GM15510 (cell line): ENCODE measurements around the gene ARHGAP33.

Experiments used
- POLR2A ChIP-seq: IDR thresholded peaks from 3 replicates; pipeline ENCODE4 v1.6.1; 2011; ENCODE audit warnings: borderline replicate concordance; ENCODE audit not compliant: insufficient read length; ENCODE audit errors: extremely low read depth

The ARHGAP33 gene

GRCh38 chr19:35757231-35757748 lies 18.1 kb upstream of the ARHGAP33 start:
- TF ChIP-seq POLR2A, result no peak

DNA sequence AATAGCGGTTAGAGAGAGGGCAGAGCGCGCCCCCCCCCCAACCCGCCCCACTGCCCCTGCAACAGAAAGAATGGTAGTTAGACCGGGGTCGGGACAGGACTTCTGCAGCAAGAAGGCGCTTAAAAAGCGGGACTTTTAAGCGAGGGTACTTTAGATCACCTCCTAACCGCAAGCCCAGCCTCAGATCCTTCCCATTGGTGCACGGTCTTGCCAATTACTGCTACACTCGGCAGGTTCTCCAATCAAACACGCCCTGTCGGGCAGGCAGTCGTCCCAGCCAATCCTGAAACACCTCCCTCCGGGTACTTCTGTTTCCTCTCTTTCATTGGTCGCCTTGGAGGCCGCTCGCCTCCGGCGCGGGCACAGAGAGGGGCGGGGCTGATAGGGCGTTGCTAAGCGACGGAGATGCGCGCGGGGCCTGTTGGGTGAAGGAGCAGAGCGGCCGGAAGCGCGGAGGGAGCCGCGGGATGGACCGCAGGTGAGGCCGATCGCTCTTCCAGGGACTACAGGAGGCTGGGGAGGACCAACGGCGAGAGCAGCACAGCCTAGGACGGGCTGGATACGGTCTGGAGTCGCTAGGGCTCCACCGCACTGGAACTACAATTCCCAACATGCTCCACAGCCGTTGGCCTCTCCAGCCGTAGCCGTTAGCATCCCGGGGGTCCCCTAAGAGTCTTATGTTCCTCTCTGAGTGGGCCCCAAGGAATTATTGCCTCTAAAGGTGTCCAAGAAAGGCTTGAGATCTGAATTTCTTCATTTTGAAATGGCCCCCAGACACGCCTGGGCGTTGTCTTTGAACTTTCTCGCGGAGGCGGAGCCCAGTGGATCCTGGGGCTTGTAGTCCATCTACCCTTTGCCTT lies 17.4 kb upstream of the ARHGAP33 start, which contains the start of gene PROSER3:
Gene PROSER3, plus strand, starts transcription at position 428 of the 860 bp plus-strand sequence. Its CDS starts 40 bp downstream, at position 468.
- TF ChIP-seq POLR2A, result peak; percentile 80

GRCh38 chr19:35759697-35760096 lies 15.7 kb upstream of the ARHGAP33 start:
- no peak for TF ChIP-seq POLR2A

GRCh38 chr19:35760711-35761349 lies 14.5 kb upstream of the ARHGAP33 start:
- TF ChIP-seq POLR2A, result no peak

GRCh38 chr19:35764432-35765315 lies 10.7 kb upstream of the ARHGAP33 start:
- TF ChIP-seq POLR2A, result no peak

GRCh38 chr19:35766571-35767104 lies 8.7 kb upstream of the ARHGAP33 start:
- no peak for TF ChIP-seq POLR2A

DNA sequence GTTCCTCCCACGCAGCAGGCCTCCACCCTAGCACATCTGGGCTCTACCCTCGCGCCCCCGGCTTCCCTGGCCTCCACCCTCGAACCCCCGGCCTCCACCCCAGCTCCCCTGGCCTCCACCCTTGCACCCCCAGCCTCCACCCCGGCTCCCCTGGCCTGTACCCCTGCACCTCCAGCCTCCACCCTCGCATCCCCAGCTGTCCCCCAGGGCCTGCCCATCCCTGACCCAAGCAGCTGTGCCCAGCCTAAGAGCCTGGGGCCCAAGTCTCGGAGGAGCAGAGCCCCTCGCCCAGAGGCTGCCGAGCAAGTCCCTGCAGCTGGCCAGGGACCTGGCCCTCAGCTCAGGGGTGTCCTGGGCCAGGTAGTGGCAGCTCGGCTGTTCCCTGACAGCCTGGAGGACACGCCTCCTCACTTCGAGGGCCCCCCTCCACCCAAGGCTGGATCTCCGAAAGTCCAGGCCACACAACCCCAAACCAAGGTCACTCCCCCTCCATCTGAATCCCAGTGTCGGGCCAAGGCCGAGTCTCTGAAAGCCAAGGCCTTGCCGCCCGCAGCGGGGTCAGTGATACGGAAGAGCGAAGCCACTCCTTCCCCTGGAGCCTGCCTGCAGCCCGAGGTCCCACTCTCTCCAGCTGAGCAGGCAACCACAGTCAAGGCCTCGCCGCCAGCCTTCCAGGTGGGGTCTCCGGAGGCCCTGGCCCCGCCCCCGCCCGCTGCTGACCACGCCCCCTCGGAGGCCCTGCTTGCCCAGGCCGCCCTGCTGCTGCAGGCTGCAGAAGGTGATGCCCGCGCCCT lies 7.9 kb upstream of the ARHGAP33 start:
- TF ChIP-seq POLR2A, result no peak

DNA sequence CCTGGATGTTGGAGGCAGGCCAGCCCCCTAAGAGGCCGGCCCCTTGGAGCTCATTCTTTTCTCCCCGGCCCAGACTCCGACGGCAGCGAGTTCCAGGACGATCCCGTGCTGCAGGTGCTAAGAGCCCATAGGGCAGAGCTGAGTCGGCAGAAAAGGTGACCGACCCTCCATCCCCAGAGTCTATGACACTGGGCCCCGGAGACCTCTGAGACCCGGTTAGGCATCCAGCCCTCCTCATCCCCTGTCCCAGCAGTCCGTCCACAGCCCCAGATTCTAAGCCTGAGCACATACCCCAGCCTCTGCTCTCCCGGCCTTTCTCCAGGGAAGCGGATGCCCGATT lies 7.3 kb upstream of the ARHGAP33 start:
- no peak for TF ChIP-seq POLR2A

DNA sequence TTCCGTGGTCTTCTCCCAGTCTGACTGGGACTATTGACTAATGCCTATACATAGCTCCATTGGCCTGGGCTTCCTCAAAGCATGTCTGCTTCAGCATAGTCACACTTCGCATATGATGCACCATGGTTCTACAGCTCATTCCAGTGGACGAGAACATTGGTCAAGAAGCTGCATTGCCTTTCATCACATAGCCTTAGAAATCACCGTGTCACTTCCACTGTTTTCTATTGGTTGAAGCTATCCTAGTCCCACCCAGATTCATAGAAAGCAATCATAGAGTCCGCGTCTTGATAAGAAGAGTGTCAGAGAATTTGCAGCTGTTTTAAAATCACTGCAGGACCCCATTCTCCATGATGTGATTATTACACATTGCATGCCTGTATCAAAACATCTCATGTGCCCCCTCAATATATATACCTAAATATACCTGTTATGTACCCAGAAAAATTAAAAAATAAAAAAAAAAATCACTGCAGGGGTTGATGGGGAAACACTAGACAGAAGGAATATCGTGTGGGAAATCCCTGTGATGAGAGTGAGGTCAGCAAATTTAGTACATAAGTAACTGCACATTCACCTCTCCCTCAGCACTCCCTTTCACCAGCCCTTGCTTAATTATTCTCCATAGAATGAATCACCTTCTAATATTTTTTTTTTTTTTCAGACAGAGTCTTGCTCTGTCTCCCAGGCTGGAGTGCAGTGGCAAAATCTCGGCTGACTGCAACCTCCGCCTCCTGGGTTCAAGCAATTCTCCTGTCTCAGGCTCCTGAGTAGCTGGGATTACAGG lies 2.2 kb upstream of the ARHGAP33 start:
- TF ChIP-seq POLR2A, result no peak

DNA sequence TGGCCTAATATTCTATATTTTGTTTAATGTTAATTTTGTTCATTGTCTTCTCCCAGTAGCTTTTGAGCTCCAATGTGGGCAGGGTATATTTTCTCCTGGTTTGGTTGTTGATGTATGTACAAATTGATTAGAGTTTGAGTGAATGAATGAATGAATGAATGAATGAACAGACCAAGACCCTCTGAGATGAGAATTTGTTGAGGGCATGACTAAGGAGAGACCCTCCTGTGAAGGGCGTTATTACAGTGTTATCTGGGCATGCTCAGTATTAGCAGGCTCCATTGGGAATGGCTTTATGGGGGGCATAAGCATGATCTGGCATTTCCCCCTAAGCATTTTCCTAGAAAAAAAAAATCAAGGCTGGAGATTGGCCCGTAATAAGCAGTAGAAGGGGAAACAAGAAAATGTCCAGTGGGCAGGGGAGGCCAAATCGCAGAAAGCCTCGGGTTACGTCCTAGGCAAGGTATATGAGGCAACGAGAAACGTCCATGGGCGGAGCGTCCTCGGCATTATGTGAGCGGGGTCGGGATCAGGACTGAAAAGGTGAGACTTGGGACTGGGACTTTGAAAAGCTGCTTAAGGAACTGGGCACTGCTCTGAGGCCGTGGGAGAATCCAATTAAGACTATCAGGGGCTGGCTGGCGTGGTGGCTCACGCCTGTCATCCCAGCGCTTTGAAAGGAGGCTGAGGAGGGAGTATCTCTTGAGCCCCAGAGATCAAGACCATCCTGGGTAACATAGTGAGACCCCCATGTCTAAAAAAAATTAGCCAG lies 904 bp upstream of the ARHGAP33 start:
- no peak for TF ChIP-seq POLR2A

DNA sequence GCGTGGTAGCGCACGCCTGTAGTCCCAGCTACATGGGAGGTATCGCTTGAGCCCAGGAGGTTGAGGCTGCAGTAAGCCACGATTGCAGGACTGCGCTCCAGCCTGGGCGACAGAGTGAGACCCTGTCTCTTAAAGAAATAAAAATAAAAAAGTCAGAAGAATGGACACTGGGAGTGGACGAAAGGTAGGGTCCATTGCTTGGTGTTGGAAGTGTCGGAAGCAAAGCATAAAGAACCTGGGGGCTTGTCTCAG lies 392 bp upstream of the ARHGAP33 start:
- TF ChIP-seq POLR2A, result no peak

GRCh38 chr19:35776102-35776788 lies 881 bp downstream of the ARHGAP33 start:
- TF ChIP-seq POLR2A, result no peak
